Esophagus squamous epithelium (tissue), 4 donors: ENCODE data around the gene AAMDC.

Experiments
- POLR2A ChIP-seq, 4 donors: fragments of 450-650 bp; IDR thresholded peaks; one replicate each; pipeline ENCODE4 v1.6.1; 2017; ENCODE audit warnings: antibody characterized with exemption in 4 of 4, mild to moderate bottlenecking in 4 of 4, moderate library complexity in 3 of 4
- TF ChIP-seq, protein P1 (sequence below), 6 experiments: fragments of 450-650 bp in 4 of 6; fragments of 200-600 bp in 2 of 6; sonication (generic) in 2 of 6; IDR thresholded peaks; one replicate each; pipeline ENCODE4 v1.5.1; 2016 to 2019; ENCODE audit warnings: antibody characterized with exemption in 6 of 6, mild to moderate bottlenecking in 4 of 6, moderate library complexity in 4 of 6

DNA sequence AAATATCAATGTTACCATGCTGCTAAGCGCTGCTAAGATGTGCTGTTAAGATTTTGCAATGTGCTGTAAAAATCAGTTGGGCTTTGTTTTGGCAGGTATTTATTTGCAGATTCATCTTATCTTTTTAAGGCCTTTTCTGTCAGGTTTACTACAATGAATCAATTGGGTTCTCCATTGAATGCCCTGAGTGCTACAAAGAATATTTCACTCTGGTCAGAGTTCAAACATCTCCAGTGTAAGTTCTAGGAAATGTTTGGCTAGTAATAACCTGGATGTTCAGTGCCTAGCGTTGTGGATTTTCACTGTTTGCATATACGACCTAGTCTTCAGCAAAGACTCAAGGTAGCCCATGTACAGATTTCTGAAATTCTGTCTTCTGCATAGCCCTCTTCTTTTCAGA, 36.4 kb upstream of the AAMDC start:
- no peak for TF ChIP-seq POLR2A (IDR thresholded peaks at IDR 0.05)
- TF ChIP-seq, protein P1, sequence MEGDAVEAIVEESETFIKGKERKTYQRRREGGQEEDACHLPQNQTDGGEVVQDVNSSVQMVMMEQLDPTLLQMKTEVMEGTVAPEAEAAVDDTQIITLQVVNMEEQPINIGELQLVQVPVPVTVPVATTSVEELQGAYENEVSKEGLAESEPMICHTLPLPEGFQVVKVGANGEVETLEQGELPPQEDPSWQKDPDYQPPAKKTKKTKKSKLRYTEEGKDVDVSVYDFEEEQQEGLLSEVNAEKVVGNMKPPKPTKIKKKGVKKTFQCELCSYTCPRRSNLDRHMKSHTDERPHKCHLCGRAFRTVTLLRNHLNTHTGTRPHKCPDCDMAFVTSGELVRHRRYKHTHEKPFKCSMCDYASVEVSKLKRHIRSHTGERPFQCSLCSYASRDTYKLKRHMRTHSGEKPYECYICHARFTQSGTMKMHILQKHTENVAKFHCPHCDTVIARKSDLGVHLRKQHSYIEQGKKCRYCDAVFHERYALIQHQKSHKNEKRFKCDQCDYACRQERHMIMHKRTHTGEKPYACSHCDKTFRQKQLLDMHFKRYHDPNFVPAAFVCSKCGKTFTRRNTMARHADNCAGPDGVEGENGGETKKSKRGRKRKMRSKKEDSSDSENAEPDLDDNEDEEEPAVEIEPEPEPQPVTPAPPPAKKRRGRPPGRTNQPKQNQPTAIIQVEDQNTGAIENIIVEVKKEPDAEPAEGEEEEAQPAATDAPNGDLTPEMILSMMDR (IDR thresholded peaks at IDR 0.05): no peak
